Measurements from ENCODE around the gene QRFP. TPM values are rescaled to one million over a fixed set of nuclear protein-coding genes. Genes with fewer than 3 reads are reported as not detected.

The QRFP gene
- total RNA-seq, 4 donors from 2014 or later: not detected

GRCh38 chr9:130891688-130892476, 4.7 kb downstream of the QRFP start:
- intact Hi-C loops (cut with DNase I; ENCODE audit: low total_unique reads): no loop called here
- TF ChIP-seq CTCF (IDR thresholded peaks at IDR 0.05) (no peak), POLR2A (IDR thresholded peaks at IDR 0.05) (no peak)
- no peak for DNase-seq (ENCODE audit: low spot score in 2 of 2)
- 59% methylated on average over 16 to 18 of the region's 18 CpGs for WGBS, 2 donors
- no peak overlapping the region for H3K4me3 ChIP-seq (ENCODE audit: low read depth, poor library complexity, severe bottlenecking)

- H3K4me3 ChIP-seq (ENCODE audit: low read depth, poor library complexity, severe bottlenecking): no peak overlapping the region
- no peak for DNase-seq (ENCODE audit: low spot score in 2 of 2)
- 88% methylated on average over 17 to 20 of the region's 20 CpGs for WGBS, 2 donors
- intact Hi-C loops (cut with DNase I; ENCODE audit: low total_unique reads): no loop called here
- TF ChIP-seq CTCF (IDR thresholded peaks at IDR 0.05) (no peak), POLR2A (IDR thresholded peaks at IDR 0.05) (no peak)
Measured at GRCh38 chr9:130890870-130891687, 5.5 kb downstream of the QRFP start.

GRCh38 chr9:130890124-130890523, 6.5 kb downstream of the QRFP start:
- TF ChIP-seq CTCF (IDR thresholded peaks at IDR 0.05) (no peak), POLR2A (IDR thresholded peaks at IDR 0.05) (no peak)
- intact Hi-C loops (cut with DNase I; ENCODE audit: low total_unique reads): no loop called here
- H3K4me3 ChIP-seq (ENCODE audit: low read depth, poor library complexity, severe bottlenecking): no peak overlapping the region
- no peak for DNase-seq (ENCODE audit: low spot score in 2 of 2)
- whole genome bisulfite sequencing, 2 donors: 85 to 90% methylated on average over 9 of the region's 9 CpGs

GRCh38 chr9:130888146-130888885, 8.3 kb downstream of the QRFP start:
- WGBS, 2 donors: 90 to 93% methylated on average over 19 to 22 of the region's 22 CpGs
- TF ChIP-seq POLR2A (IDR thresholded peaks at IDR 0.05) (no peak), CTCF (IDR thresholded peaks at IDR 0.05) (no peak)
- H3K4me3 ChIP-seq (ENCODE audit: low read depth, poor library complexity, severe bottlenecking): no peak overlapping the region
- no peak for DNase-seq (ENCODE audit: low spot score in 2 of 2)
- intact Hi-C loops (cut with DNase I; ENCODE audit: low total_unique reads): no loop called here

GRCh38 chr9:130887494-130888144, 9.0 kb downstream of the QRFP start:
- DNase-seq (ENCODE audit: low spot score in 2 of 2): no peak
- H3K4me3 ChIP-seq (ENCODE audit: low read depth, poor library complexity, severe bottlenecking): no peak overlapping the region
- WGBS, 2 donors: 94% methylated on average over 25 of the region's 25 CpGs
- TF ChIP-seq CTCF (IDR thresholded peaks at IDR 0.05) (no peak), POLR2A (IDR thresholded peaks at IDR 0.05) (no peak)
- intact Hi-C loops (cut with DNase I; ENCODE audit: low total_unique reads): no loop called here
